B cell (primary cell): ENCODE data around the gene PLAAT5. TPM values are rescaled to one million over a fixed set of nuclear protein-coding genes. Genes with fewer than 3 reads are reported as not detected.

Experiments used
- ATAC-seq: fragments of 200-7000 bp; cut with Tn5 transposase; one replicate; pipeline ENCODE4 v1.10.0; 2021; ENCODE audit warnings: low read depth, mild to moderate bottlenecking, moderate number of reproducible peaks, moderate library complexity
- CTCF ChIA-PET: fragments of 350-600 bp; sonication (Branson Sonifier 250); formaldehyde crosslinking; loops from one replicate; lab custom pipeline; 2021; ENCODE audit warnings: antibody characterized with exemption, inconsistent platforms; lab: Charles Lee
- POLR2A ChIA-PET: fragments of 350-600 bp; sonication (Branson Sonifier 250); formaldehyde crosslinking; loops from one replicate; lab custom pipeline; 2021; ENCODE audit warnings: antibody characterized with exemption; lab: Charles Lee
- DNase-seq: peaks from one replicate; pipeline ENCODE4 v3.0.0; 2013
- H2AFZ ChIP-seq: 2 replicates; pipeline ENCODE4 v1.6.1; 2012; ENCODE audit warnings: mild to moderate bottlenecking, low read depth, low read length; ENCODE audit not compliant: insufficient read depth, poor library complexity, severe bottlenecking
- H3K27ac ChIP-seq, 2 donors: 1 replicate in 1 of 2; 2 replicates in 1 of 2; pipeline ENCODE4 v1.5.1; 2012 to 2013; ENCODE audit warnings: low read length in 2 of 2, mild to moderate bottlenecking in 2 of 2, moderate library complexity in 1 of 2
- H3K27me3 ChIP-seq, 4 experiments: fragments of 200-600 bp in 1 of 4; sonication (generic) in 1 of 4; replicated peaks in 1 of 4; 1 replicate in 2 of 4; 2 replicates in 2 of 4; pipeline versions ENCODE4 v1.6.1 to v1.7.0; 2013 to 2016; ENCODE audit warnings: low read length in 3 of 4, mild to moderate bottlenecking in 2 of 4, mixed read lengths in 1 of 4, moderate library complexity in 1 of 4; ENCODE audit not compliant: insufficient read depth in 4 of 4, control insufficient read depth in 3 of 4; ENCODE audit errors: control extremely low read depth in 1 of 4
- H3K36me3 ChIP-seq, 2 experiments: replicated peaks in 1 of 2; 1 replicate in 1 of 2; 2 replicates in 1 of 2; pipeline versions ENCODE4 v1.6.1 to v1.7.1; 2013; ENCODE audit warnings: low read length in 1 of 2; ENCODE audit not compliant: insufficient read depth in 2 of 2, control insufficient read depth in 1 of 2; ENCODE audit errors: control extremely low read depth in 1 of 2, extremely low read depth in 1 of 2
- H3K4me1 ChIP-seq, 2 donors: fragments of 200-600 bp in 1 of 2; sonication (generic) in 1 of 2; 1 replicate in 1 of 2; 2 replicates in 1 of 2; pipeline versions ENCODE4 v1.5.1 to v1.6.1; 2013 to 2017; ENCODE audit warnings: low read length in 2 of 2; ENCODE audit not compliant: control insufficient read depth in 2 of 2, insufficient read depth in 2 of 2
- H3K4me2 ChIP-seq: replicated peaks from 2 replicates; pipeline ENCODE3; 2012; ENCODE audit warnings: mild to moderate bottlenecking, low read depth, low read length; ENCODE audit not compliant: poor library complexity, severe bottlenecking
- H3K4me3 ChIP-seq, 5 experiments: fragments of 200-600 bp in 1 of 5; sonication (generic) in 1 of 5; 1 replicate in 3 of 5; 2 replicates in 2 of 5; pipeline versions ENCODE4 v1.5.1 to v1.7.0; 2011 to 2016; ENCODE audit warnings: low read length in 4 of 5, mild to moderate bottlenecking in 4 of 5, low read depth in 2 of 5, control low read depth in 1 of 5, moderate library complexity in 1 of 5; ENCODE audit not compliant: insufficient read depth in 1 of 5; ENCODE audit errors: control extremely low read depth in 1 of 5, extremely low read depth in 1 of 5
- H3K79me2 ChIP-seq: fragments of 200-600 bp; sonication (generic); one replicate; pipeline ENCODE4 v1.6.0; 2016; ENCODE audit warnings: low read length; ENCODE audit not compliant: control insufficient read depth, insufficient read depth
- H3K9ac ChIP-seq: fragments of 200-600 bp; sonication (generic); 2 replicates; pipeline ENCODE4 v1.6.1; 2017; ENCODE audit warnings: mild to moderate bottlenecking, low read length, moderate library complexity
- H3K9me3 ChIP-seq, 3 donors: one replicate each; pipeline versions ENCODE4 v1.6.1 to v1.7.1; 2013; ENCODE audit warnings: low read length in 2 of 3; ENCODE audit not compliant: control insufficient read depth in 2 of 3, insufficient read depth in 1 of 3; ENCODE audit errors: control extremely low read depth in 1 of 3
- H4K20me1 ChIP-seq: 2 replicates; pipeline ENCODE4 v1.6.0; 2012; ENCODE audit warnings: mild to moderate bottlenecking, low read length; ENCODE audit not compliant: insufficient read depth, control insufficient read depth, poor library complexity, severe bottlenecking
- H3K27ac Mint-ChIP-seq: one replicate; pipeline ENCODE4 v1.8.0; 2021; ENCODE audit warnings: mixed read lengths
- H3K27me3 Mint-ChIP-seq: one replicate; pipeline ENCODE4 v1.8.0; 2021; ENCODE audit warnings: mixed read lengths
- H3K4me1 Mint-ChIP-seq: one replicate; pipeline ENCODE4 v1.8.0; 2021; ENCODE audit warnings: mixed read lengths
- H3K4me3 Mint-ChIP-seq: one replicate; pipeline ENCODE4 v1.8.0; 2021; ENCODE audit warnings: mixed read lengths
- H3K9me3 Mint-ChIP-seq: one replicate; pipeline ENCODE4 v1.8.0; 2022; ENCODE audit warnings: mixed read lengths; ENCODE audit not compliant: insufficient read depth
- EZH2 ChIP-seq: IDR thresholded peaks from 2 replicates; pipeline ENCODE4 v1.6.1; 2012; ENCODE audit warnings: borderline replicate concordance, low read depth, mild to moderate bottlenecking, moderate library complexity, low read length; ENCODE audit not compliant: insufficient read depth, poor library complexity, severe bottlenecking
- whole genome bisulfite sequencing: methylation state at CpG from one replicate; pipeline ENCODE4 v1.1.5; 2013; ENCODE audit warnings: missing lambda C conversion rate; ENCODE audit not compliant: insufficient coverage; 5-methylcytosine and 5-hydroxymethylcytosine counted together
- intact Hi-C: fragments of 100-400 bp; cut with micrococcal nuclease; formaldehyde crosslinking; loops from one replicate; pipeline ENCODE4 v1.10.0; 2022
- polyA plus RNA-seq: library from polyadenylated mRNA; depleted of rRNA; stranded (reverse); fragments of >200 nt; gene quantifications from 2 replicates; pipeline ENCODE4 v1.2.3, GENCODE V29; 2012
- total RNA-seq, 2 donors: library from RNA; stranded (reverse); fragments of 120-200 nt in 1 of 2; gene quantifications; 1 replicate in 1 of 2; 2 replicates in 1 of 2; pipeline versions ENCODE4 v1.2.3 to v1.2.4, GENCODE V29; 2013 to 2022
- TF ChIP-seq, protein P1 (sequence below): fragments of 200-600 bp; IDR thresholded peaks from one replicate; pipeline ENCODE4 v1.8.0; 2022; ENCODE audit warnings: antibody characterized with exemption, mild to moderate bottlenecking

PLAAT5 gene
- total and polyA plus RNA-seq, 2 donors (not counting 1 experiment from before 2014, with no cell fraction given) = not detected

DNA sequence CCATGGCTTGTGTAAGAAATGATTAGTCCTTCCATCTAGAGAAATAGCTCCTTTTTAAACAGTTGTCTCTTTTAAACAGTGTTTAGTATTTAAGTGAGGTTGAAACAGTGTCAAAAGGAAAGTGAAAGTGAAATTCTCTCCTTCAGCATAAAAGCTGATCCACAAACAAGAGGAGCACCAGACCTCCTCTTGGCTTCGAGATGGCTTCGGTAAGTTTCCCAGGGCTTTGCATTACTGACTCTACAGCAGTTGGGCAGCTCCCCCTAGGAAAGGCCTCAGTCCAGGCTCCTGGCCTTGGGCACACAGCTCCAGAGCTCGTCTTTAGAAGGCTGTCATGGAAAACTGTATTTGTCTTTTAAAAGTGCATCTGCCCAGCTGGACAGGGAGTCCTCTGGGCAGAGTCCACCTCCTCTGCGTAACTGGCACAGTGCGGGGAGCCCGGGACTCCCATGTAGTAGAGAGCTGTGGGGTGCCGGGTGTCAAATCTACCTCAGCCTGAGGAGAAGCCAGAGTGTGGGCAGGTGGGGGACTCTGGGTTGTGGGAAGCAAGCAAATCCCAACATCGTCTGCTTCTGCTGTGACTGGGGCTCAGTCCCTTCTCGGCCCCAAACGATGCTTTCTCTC lies 45.8 kb upstream of the PLAAT5 start, which contains the start of gene PLAAT4:
PLAAT4 (plus strand) TSS at position 140 of the 624 bp plus-strand sequence; CDS start at position 201, 61 bp downstream.
- Mint-ChIP-seq H3K27me3 (no peaks in the 10 kb centered on the region), H3K9me3 (no peaks in the 10 kb centered on the region), H3K27ac (peak within 1 kb of the TSS; percentile 86), H3K4me3 (peak within 1 kb of the TSS; percentile 84), H3K4me1 (peaks cover 43% of the 10 kb centered on the region)
- ChIA-PET CTCF (interaction anchor here (1.1 to 2.2 kb wide), 8 partner anchors 9 to 202 kb away, joined by 3 to 11 read pairs (median 4); partner anchors contain the start of gene PLAAT2), POLR2A (interaction anchor here (0.7 kb wide), 1 partner anchor 1236 kb away, joined by 3 read pairs; no protein-coding TSS in a partner anchor)
- Histone ChIP-seq H3K36me3 (no peaks in the 10 kb centered on the region), H3K4me2 (peak within 1 kb of the TSS; percentile 90), H3K4me1 (peaks cover 22 to 34% of the 10 kb centered on the region in 2 donors), H3K27ac (peak within 1 kb of the TSS; percentile 63), H4K20me1 (no peaks in the 10 kb centered on the region), H3K27me3 (no peaks in the 10 kb centered on the region), H3K9ac (peak within 1 kb of the TSS; percentile 77), H3K4me3 (peak within 1 kb of the TSS; percentile 1 to 89 (median 64)), H3K79me2 (peaks cover 13% of the 10 kb centered on the region), H3K9me3 (no peaks in the 10 kb centered on the region), H2AFZ (peak within 1 kb of the TSS; percentile 92)
- TF ChIP-seq, protein P1, sequence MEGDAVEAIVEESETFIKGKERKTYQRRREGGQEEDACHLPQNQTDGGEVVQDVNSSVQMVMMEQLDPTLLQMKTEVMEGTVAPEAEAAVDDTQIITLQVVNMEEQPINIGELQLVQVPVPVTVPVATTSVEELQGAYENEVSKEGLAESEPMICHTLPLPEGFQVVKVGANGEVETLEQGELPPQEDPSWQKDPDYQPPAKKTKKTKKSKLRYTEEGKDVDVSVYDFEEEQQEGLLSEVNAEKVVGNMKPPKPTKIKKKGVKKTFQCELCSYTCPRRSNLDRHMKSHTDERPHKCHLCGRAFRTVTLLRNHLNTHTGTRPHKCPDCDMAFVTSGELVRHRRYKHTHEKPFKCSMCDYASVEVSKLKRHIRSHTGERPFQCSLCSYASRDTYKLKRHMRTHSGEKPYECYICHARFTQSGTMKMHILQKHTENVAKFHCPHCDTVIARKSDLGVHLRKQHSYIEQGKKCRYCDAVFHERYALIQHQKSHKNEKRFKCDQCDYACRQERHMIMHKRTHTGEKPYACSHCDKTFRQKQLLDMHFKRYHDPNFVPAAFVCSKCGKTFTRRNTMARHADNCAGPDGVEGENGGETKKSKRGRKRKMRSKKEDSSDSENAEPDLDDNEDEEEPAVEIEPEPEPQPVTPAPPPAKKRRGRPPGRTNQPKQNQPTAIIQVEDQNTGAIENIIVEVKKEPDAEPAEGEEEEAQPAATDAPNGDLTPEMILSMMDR = no peak
- TF ChIP-seq EZH2 = no peak
- peak; percentile 64 for ATAC-seq
- intact Hi-C loops = no loop called here
- 23% methylated on average over 10 of the region's 10 CpGs for WGBS
- DNase-seq = peak; percentile 63

GRCh38 chr11:63535734-63536133 lies 44.8 kb upstream of the PLAAT5 start:
- Histone ChIP-seq H4K20me1 (no peaks in the 10 kb centered on the region), H3K9me3 (no peaks in the 10 kb centered on the region), H3K4me3 (no peak overlapping the region), H3K36me3 (no peaks in the 10 kb centered on the region), H3K27ac (no peak overlapping the region), H3K27me3 (no peaks in the 10 kb centered on the region), H3K4me2 (no peak overlapping the region), H3K4me1 (peaks cover 29 to 42% of the 10 kb centered on the region in 2 donors), H2AFZ (no peak overlapping the region), H3K9ac (no peak overlapping the region), H3K79me2 (peaks cover 13% of the 10 kb centered on the region)
- DNase-seq (no peak), ATAC-seq (no peak)
- TF ChIP-seq EZH2 = no peak
- TF ChIP-seq, protein P1 = no peak
- H3K9me3 Mint-ChIP-seq = no peaks in the 10 kb centered on the region
- WGBS = 90% methylated on average over 1 of the region's 1 CpG
- intact Hi-C loops = no loop called here
- peak overlapping the region; percentile 84 for H3K4me3 Mint-ChIP-seq
- CTCF ChIA-PET = interaction anchor here (2.2 kb wide), 1 partner anchor 57 kb away, joined by 11 read pairs; no protein-coding TSS in a partner anchor
- no peak overlapping the region for H3K27ac Mint-ChIP-seq
- POLR2A ChIA-PET = no interaction called here
- H3K4me1 Mint-ChIP-seq = peaks cover 47% of the 10 kb centered on the region
- H3K27me3 Mint-ChIP-seq = no peaks in the 10 kb centered on the region
